Thoracic aorta (tissue), 2 donors: Measurements from ENCODE around the gene HOMEZ. TPM values are rescaled to one million over a fixed set of nuclear protein-coding genes. Genes with fewer than 3 reads are reported as not detected.
"Not testable (repeated sequence)": the region's sequence is repeated elsewhere in the genome, so short reads cannot be mapped to it uniquely, and the experiment has no call there.

Experiments
- ATAC-seq: fragments of 150-250 bp; one replicate; pipeline ENCODE4 v1.8.0; 2017; ENCODE audit warnings: low read depth; ENCODE audit not compliant: insufficient number of reproducible peaks, low FRiP score
- DNase-seq: peaks from one replicate; pipeline ENCODE4 v3.0.0-alpha.2; 2020; ENCODE audit warnings: low spot score
- H3K27ac ChIP-seq, 2 donors: fragments of 200-600 bp; sonication (generic); 1 replicate in 1 of 2; 2 replicates in 1 of 2; pipeline ENCODE4 v1.5.1; 2016; ENCODE audit warnings: mild to moderate bottlenecking in 2 of 2, moderate library complexity in 2 of 2
- H3K27me3 ChIP-seq: fragments of 200-600 bp; sonication (generic); replicated peaks from 2 replicates; pipeline ENCODE4 v1.6.0; 2016; ENCODE audit warnings: mild to moderate bottlenecking; ENCODE audit not compliant: insufficient read depth
- H3K36me3 ChIP-seq: fragments of 200-600 bp; sonication (generic); one replicate; pipeline ENCODE4 v1.5.1; 2016
- H3K4me1 ChIP-seq, 2 donors: fragments of 200-600 bp; sonication (generic); 1 replicate in 1 of 2; 2 replicates in 1 of 2; pipeline versions ENCODE4 v1.5.1 to v1.6.0; 2016; ENCODE audit warnings: low read depth in 2 of 2, mild to moderate bottlenecking in 1 of 2; ENCODE audit not compliant: control insufficient read depth in 1 of 2
- H3K4me3 ChIP-seq: fragments of 200-600 bp; sonication (generic); 2 replicates; pipeline ENCODE4 v1.5.1; 2016; ENCODE audit warnings: mild to moderate bottlenecking
- H3K9me3 ChIP-seq: fragments of 200-600 bp; sonication (generic); 2 replicates; pipeline ENCODE4 v1.5.1; 2016
- CTCF ChIP-seq: fragments of 200-600 bp; sonication (generic); IDR thresholded peaks from one replicate; pipeline ENCODE4 v1.5.1; 2019; ENCODE audit warnings: antibody characterized with exemption
- total RNA-seq, 2 donors: library from RNA; depleted of rRNA; stranded (reverse); fragments of >200 nt; gene quantifications; one replicate each; pipeline versions ENCODE4 v1.1.0 to v1.2.3, GENCODE V29; 2016

HOMEZ gene
- total RNA-seq, 2 donors from 2014 or later = 4.6 to 6.2 TPM

DNA sequence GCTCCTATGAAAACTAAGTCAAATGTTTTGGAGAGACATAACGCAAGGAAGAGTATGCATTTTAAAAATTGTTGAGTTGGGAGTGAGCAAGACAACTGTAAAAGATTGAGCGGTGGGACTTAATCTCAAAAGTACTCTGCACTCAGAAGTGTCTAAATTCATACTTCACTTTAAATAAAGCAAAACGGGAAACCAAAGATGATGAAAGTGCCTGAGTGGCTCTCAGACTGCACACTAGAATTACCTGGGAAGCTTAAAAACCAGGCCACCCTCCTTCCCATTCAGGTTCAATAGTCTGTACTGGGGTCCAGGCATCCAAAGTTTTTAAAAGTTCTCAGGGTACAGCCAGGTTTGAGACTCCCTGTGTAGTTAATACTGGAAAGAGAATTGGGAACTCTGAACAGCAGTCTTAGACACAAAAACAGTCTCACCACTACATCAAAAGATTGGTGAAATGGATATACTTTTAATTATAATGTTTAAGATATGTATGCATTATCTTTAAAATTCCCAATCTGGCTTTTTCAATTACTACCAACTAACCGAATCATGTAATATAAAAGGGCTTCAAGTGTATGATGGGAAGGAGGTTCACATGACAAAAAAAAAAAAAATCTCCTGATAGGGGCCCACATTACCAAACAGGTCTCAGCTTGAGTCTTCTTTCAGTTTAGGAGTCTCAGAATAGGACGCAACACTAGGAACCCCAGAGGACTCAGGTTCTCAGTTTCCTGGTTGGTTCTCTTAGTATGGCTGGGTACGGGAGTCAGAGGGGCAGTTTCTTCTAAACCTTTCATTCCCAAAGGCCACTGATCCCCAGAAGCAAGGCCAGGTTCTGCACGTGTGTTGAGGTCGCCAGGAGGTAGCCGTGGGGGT lies 1.0 kb downstream of the HOMEZ start:
- DNase-seq (no peak), ATAC-seq (no peak)
- Histone ChIP-seq H3K27ac (peak overlapping the region; percentile 88 to 97), H3K27me3 (no peaks in the 10 kb centered on the region), H3K9me3 (no peaks in the 10 kb centered on the region), H3K4me3 (peak overlapping the region; percentile 94), H3K36me3 (no peaks in the 10 kb centered on the region), H3K4me1 (peaks cover 6 to 20% of the 10 kb centered on the region in 2 donors)
- no peak for TF ChIP-seq CTCF

GRCh38 chr14:23281247-23281646 lies 4.7 kb downstream of the HOMEZ start:
- peaks cover under 1% of the 10 kb centered on the region for H3K36me3 ChIP-seq
- no peak overlapping the region for H3K4me3 ChIP-seq
- H3K27ac ChIP-seq = no peak overlapping the region
- TF ChIP-seq CTCF = no peak
- ATAC-seq (no peak), DNase-seq (no peak)
- H3K4me1 ChIP-seq = peaks cover 6 to 14% of the 10 kb centered on the region in 2 donors
- H3K9me3 ChIP-seq = no peaks in the 10 kb centered on the region
- H3K27me3 ChIP-seq = no peaks in the 10 kb centered on the region

GRCh38 chr14:23277928-23278327 lies 8.0 kb downstream of the HOMEZ start:
- not testable (repeated sequence) for H3K27me3 ChIP-seq, ATAC-seq, DNase-seq, H3K4me1 ChIP-seq, H3K9me3 ChIP-seq, H3K27ac ChIP-seq, H3K36me3 ChIP-seq, H3K4me3 ChIP-seq

DNA sequence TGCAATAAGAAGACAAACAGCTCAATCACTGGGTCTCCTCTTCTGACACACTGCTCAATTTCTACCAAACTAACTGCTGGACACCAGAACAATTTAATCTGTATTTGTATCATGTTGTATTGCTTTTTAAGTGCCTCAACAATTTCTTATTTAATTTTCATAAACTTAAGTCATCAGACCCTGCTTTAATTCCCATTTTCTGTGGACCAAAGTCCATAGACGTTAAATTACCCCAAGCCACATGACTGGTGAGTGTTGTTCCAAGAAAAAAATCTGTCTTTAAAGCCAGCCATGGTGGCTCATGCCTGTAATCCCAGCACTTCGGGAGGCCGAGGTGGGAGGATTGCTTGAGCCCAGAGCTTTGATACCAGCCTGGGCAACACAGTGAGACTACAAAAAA lies 8.7 kb downstream of the HOMEZ start:
- DNase-seq (no peak), ATAC-seq (no peak)
- H3K27ac ChIP-seq = no peak overlapping the region
- peaks cover 7% of the 10 kb centered on the region for H3K36me3 ChIP-seq
- TF ChIP-seq CTCF = no peak
- H3K27me3 ChIP-seq = no peaks in the 10 kb centered on the region
- H3K4me3 ChIP-seq = no peak overlapping the region
- no peaks in the 10 kb centered on the region for H3K4me1 ChIP-seq
- no peaks in the 10 kb centered on the region for H3K9me3 ChIP-seq

DNA sequence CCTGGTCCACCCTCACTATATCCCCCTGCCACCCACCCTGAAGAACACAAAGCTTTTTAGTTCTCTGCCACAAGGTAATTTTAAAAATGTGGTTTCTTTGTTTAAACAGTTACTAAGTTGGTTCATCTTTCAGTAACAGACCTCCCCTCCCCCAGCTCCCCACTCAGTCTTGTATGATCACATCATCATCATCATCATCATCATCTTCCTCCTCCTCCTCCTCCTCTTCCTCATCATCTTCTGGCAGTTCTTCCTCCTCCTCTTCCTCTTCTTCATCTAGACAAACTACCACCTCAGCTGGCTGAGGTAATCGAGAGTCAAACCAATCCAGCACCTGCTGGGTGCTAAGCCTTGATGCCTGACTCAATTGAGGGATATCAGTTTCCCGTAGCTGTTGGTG lies 10.5 kb downstream of the HOMEZ start:
- H3K27me3 ChIP-seq = no peaks in the 10 kb centered on the region
- no peak for DNase-seq
- no peak for ATAC-seq
- H3K4me1 ChIP-seq = no peaks in the 10 kb centered on the region
- H3K9me3 ChIP-seq = no peaks in the 10 kb centered on the region
- TF ChIP-seq CTCF = no peak
- H3K4me3 ChIP-seq = no peak overlapping the region
- peaks cover 7% of the 10 kb centered on the region for H3K36me3 ChIP-seq
- H3K27ac ChIP-seq = no peak overlapping the region
